IMR-90 (cell line): ENCODE data around the gene LPCAT2. TPM values are rescaled to one million over a fixed set of nuclear protein-coding genes. Genes with fewer than 3 reads are reported as not detected.

Experiments used
- ATAC-seq: fragments of 200-7000 bp; cut with Tn5 transposase; 2 replicates; pipeline ENCODE4 v1.9.1; 2020; ENCODE audit warnings: low read depth, mild to moderate bottlenecking, moderate library complexity
- BruUV-seq: library from RNA; stranded (reverse); fragments of 400-500 nt; replicated peaks from 2 replicates; lab custom pipeline; 2021; lab: Mats Ljungman, UMichigan
- CTCF ChIA-PET: fragments of 300-600 bp; formaldehyde crosslinking; extraction: SDS; loops from one replicate; lab custom pipeline; 2021; ENCODE audit warnings: antibody characterized with exemption; lab: Yijun Ruan, JAX
- POLR2A ChIA-PET: fragments of 300-600 bp; sonication (Branson Sonifier 250); formaldehyde crosslinking; loops from one replicate; lab custom pipeline; 2022; ENCODE audit warnings: antibody characterized with exemption; ENCODE audit not compliant: unreplicated experiment; lab: Charles Lee
- DNase-seq: peaks from one replicate; pipeline ENCODE4 v3.0.0; 2013
- H2AFZ ChIP-seq: replicated peaks from 2 replicates; pipeline ENCODE3; 2013; ENCODE audit warnings: low read length, mild to moderate bottlenecking; ENCODE audit not compliant: poor library complexity
- H2AK5ac ChIP-seq: 2 replicates; pipeline ENCODE4 v1.6.1; 2013; ENCODE audit warnings: low read depth, low read length, inconsistent platforms
- H2AK9ac ChIP-seq: replicated peaks from 2 replicates; pipeline ENCODE3; 2013; ENCODE audit warnings: mild to moderate bottlenecking, low read depth, low read length, moderate library complexity; ENCODE audit not compliant: poor library complexity
- H2BK120ac ChIP-seq: 2 replicates; pipeline ENCODE4 v1.6.1; 2013; ENCODE audit warnings: low read depth, low read length, inconsistent platforms
- H2BK15ac ChIP-seq: 3 replicates; pipeline ENCODE4 v1.6.1; 2013; ENCODE audit warnings: low read depth, low read length, inconsistent platforms
- H2BK20ac ChIP-seq: 2 replicates; pipeline ENCODE4 v1.6.1; 2013; ENCODE audit warnings: low read depth, mild to moderate bottlenecking, inconsistent platforms, low read length, moderate library complexity
- H2BK5ac ChIP-seq: 2 replicates; pipeline ENCODE4 v1.6.1; 2013; ENCODE audit warnings: mild to moderate bottlenecking, low read depth, low read length, inconsistent platforms; ENCODE audit not compliant: poor library complexity, severe bottlenecking
- H3K14ac ChIP-seq: replicated peaks from 2 replicates; pipeline ENCODE4 v1.6.1; 2013; ENCODE audit warnings: low read depth, low read length, inconsistent platforms
- H3K18ac ChIP-seq: 2 replicates; pipeline ENCODE4 v1.6.1; 2013; ENCODE audit warnings: low read depth, low read length, control low read depth
- H3K23ac ChIP-seq: 2 replicates; pipeline ENCODE4 v1.6.1; 2013; ENCODE audit warnings: low read depth, low read length, inconsistent platforms
- H3K27ac ChIP-seq: 2 replicates; pipeline ENCODE4 v1.5.1; 2013; ENCODE audit warnings: mild to moderate bottlenecking, control low read depth, low read length; ENCODE audit not compliant: insufficient read depth
- H3K27me3 ChIP-seq: 2 replicates; pipeline ENCODE4 v1.6.1; 2013; ENCODE audit warnings: low read length; ENCODE audit not compliant: control insufficient read depth, insufficient read depth
- H3K36me3 ChIP-seq: 2 replicates; pipeline ENCODE4 v1.6.1; 2013; ENCODE audit warnings: low read length, mixed read lengths; ENCODE audit not compliant: control insufficient read depth, insufficient read depth
- H3K4ac ChIP-seq: 2 replicates; pipeline ENCODE4 v1.6.1; 2013; ENCODE audit warnings: low read depth, low read length, inconsistent platforms
- H3K4me1 ChIP-seq: 2 replicates; pipeline ENCODE4 v1.6.1; 2013; ENCODE audit warnings: low read length, mixed read lengths; ENCODE audit not compliant: control insufficient read depth, insufficient read depth
- H3K4me2 ChIP-seq: 2 replicates; pipeline ENCODE4 v1.6.1; 2013; ENCODE audit warnings: low read depth, mild to moderate bottlenecking, control low read depth, low read length, moderate library complexity
- H3K4me3 ChIP-seq: 2 replicates; pipeline ENCODE4 v1.5.1; 2013; ENCODE audit warnings: low read depth, mild to moderate bottlenecking, control low read depth, low read length, moderate library complexity; ENCODE audit not compliant: insufficient read depth
- H3K56ac ChIP-seq: 2 replicates; pipeline ENCODE4 v1.6.1; 2013; ENCODE audit warnings: low read length, inconsistent platforms; ENCODE audit not compliant: insufficient read depth; ENCODE audit errors: extremely low read depth
- H3K79me1 ChIP-seq, 2 experiments: 2 replicates each; pipeline ENCODE4 v1.6.1; 2013; ENCODE audit warnings: low read length in 2 of 2, inconsistent platforms in 1 of 2, low read depth in 1 of 2
- H3K9ac ChIP-seq: 2 replicates; pipeline ENCODE4 v1.6.1; 2013; ENCODE audit warnings: low read depth, low read length, control low read depth
- H3K9me1 ChIP-seq: 2 replicates; pipeline ENCODE4 v1.6.1; 2013; ENCODE audit warnings: low read length, inconsistent platforms; ENCODE audit not compliant: insufficient read depth
- H3K9me3 ChIP-seq: 2 replicates; pipeline ENCODE4 v1.6.1; 2013; ENCODE audit warnings: low read length; ENCODE audit not compliant: control insufficient read depth, insufficient read depth
- H4K20me1 ChIP-seq: 2 replicates; pipeline ENCODE4 v1.6.1; 2013; ENCODE audit warnings: low read length, inconsistent platforms; ENCODE audit not compliant: insufficient read depth
- H4K5ac ChIP-seq: 2 replicates; pipeline ENCODE4 v1.6.1; 2013; ENCODE audit warnings: mild to moderate bottlenecking, low read depth, low read length, control low read depth
- H4K8ac ChIP-seq, 2 experiments: 2 replicates each; pipeline ENCODE4 v1.6.1; 2013; ENCODE audit warnings: low read depth in 2 of 2, low read length in 2 of 2, control low read depth in 1 of 2, inconsistent platforms in 1 of 2
- H4K91ac ChIP-seq: 2 replicates; pipeline ENCODE4 v1.6.1; 2013; ENCODE audit warnings: low read depth, low read length, inconsistent platforms; ENCODE audit not compliant: insufficient read depth
- CEBPB ChIP-seq: IDR thresholded peaks from 2 replicates; pipeline ENCODE4 v1.6.1; 2012; ENCODE audit warnings: low read depth, low read length, improper control_type of control experiment
- CTCF ChIP-seq: conservative IDR thresholded peaks from 2 replicates; pipeline ENCODE4 v1.5.1; 2012; ENCODE audit warnings: mild to moderate bottlenecking, low read depth, low read length, improper control_type of control experiment
- ELK1 ChIP-seq: fragments of 150-350 bp; IDR thresholded peaks from 2 replicates; pipeline ENCODE4 v1.6.1; 2016; ENCODE audit warnings: low read depth, mild to moderate bottlenecking, low read length, moderate library complexity, borderline replicate concordance
- MAFK ChIP-seq: IDR thresholded peaks from 2 replicates; pipeline ENCODE4 v1.6.1; 2012; ENCODE audit warnings: low read depth, low read length, improper control_type of control experiment
- MXI1 ChIP-seq: IDR thresholded peaks from 2 replicates; pipeline ENCODE4 v1.6.1; 2012; ENCODE audit warnings: low read depth, mild to moderate bottlenecking, low read length, moderate library complexity, borderline replicate concordance
- NFE2L2 ChIP-seq: fragments of 150-350 bp; IDR thresholded peaks from 2 replicates; pipeline ENCODE4 v1.6.1; 2016; ENCODE audit warnings: low read depth, mild to moderate bottlenecking, low read length
- POLR2A ChIP-seq: IDR thresholded peaks from 2 replicates; pipeline ENCODE4 v1.6.1; 2012; ENCODE audit warnings: mild to moderate bottlenecking, low read depth, low read length
- RCOR1 ChIP-seq: IDR thresholded peaks from 2 replicates; pipeline ENCODE4 v1.6.1; 2012; ENCODE audit warnings: mild to moderate bottlenecking, low read length, improper control_type of control experiment; ENCODE audit not compliant: insufficient replicate concordance
- RFX5 ChIP-seq: IDR thresholded peaks from 2 replicates; pipeline ENCODE4 v1.8.0; 2012; ENCODE audit warnings: low read depth, mild to moderate bottlenecking, low read length, moderate library complexity
- WGBS, 2 experiments: methylation state at CpG; one replicate each; pipeline versions ENCODE4 v1.1.5 to v1.1.7; 2013; ENCODE audit warnings: missing lambda C conversion rate in 2 of 2; ENCODE audit not compliant: insufficient read length in 1 of 2; ENCODE audit errors: extremely low coverage in 2 of 2; 5-methylcytosine and 5-hydroxymethylcytosine counted together
- dilution Hi-C: fragments of 300-500 bp; cut with HindIII; formaldehyde crosslinking; loops from one replicate; pipeline ENCODE4 v1.14.3; 2018; ENCODE audit warnings: low sequenced_read_pairs; ENCODE audit not compliant: unreplicated experiment
- in situ Hi-C: fragments of 300-500 bp; cut with MboI; formaldehyde crosslinking; loops from 3 replicates; pipeline ENCODE4 v1.14.3; 2019; ENCODE audit warnings: low sequenced_read_pairs, inconsistent platforms, mixed read lengths
- intact Hi-C: fragments of 100-400 bp; cut with micrococcal nuclease; formaldehyde crosslinking; loops from 2 replicates; pipeline ENCODE4 v1.10.0; 2022
- polyA plus RNA-seq, 3 experiments: library from polyadenylated mRNA; depleted of rRNA; stranded (reverse); fragments of >200 nt; gene quantifications; 2 replicates each; pipeline ENCODE4 v1.2.3, GENCODE V29; 2012; ENCODE audit warnings: low replicate concordance in 1 of 3
- total RNA-seq: library from RNA; depleted of rRNA; stranded (reverse); fragments of >200 nt; gene quantifications from 2 replicates; pipeline ENCODE4 v1.2.3, GENCODE V29; 2012
- TF ChIP-seq, protein P1 (sequence below): fragments of 150-350 bp; IDR thresholded peaks from 2 replicates; pipeline ENCODE4 v1.6.1; 2017; ENCODE audit warnings: mild to moderate bottlenecking, antibody characterized with exemption, low read length, low read depth

Gene LPCAT2
- total and polyA plus RNA-seq, 2 of the 4 experiments (the other 2 are of a cell fraction) = 8.6 to 8.7 TPM

DNA sequence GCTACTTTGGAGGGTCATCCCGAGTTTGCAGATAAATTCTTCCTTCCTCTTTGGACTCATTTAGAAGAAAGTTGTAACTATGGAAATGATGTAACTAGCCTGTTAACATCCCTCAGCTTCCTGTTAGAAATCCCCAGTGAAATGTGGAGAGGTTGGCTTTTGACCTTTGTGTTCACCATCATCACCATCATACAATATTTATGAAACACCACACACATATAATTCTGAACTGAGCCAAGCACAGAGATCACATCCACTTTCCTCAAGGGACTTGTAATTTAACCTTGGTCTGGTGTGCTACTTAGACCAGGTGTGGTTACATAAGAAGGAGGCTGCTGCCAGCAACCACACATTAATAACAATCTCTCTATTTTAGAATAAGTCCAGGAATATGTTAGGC, 60.2 kb downstream of the LPCAT2 start:
- H4K91ac ChIP-seq = no peak overlapping the region
- no peak overlapping the region for H3K4ac ChIP-seq
- no peak overlapping the region for H3K4me2 ChIP-seq
- TF ChIP-seq CTCF (no peak), RCOR1 (no peak), POLR2A (no peak), RFX5 (no peak), MAFK (no peak), NFE2L2 (no peak), ELK1 (no peak), MXI1 (no peak), CEBPB (no peak)
- TF ChIP-seq, protein P1, sequence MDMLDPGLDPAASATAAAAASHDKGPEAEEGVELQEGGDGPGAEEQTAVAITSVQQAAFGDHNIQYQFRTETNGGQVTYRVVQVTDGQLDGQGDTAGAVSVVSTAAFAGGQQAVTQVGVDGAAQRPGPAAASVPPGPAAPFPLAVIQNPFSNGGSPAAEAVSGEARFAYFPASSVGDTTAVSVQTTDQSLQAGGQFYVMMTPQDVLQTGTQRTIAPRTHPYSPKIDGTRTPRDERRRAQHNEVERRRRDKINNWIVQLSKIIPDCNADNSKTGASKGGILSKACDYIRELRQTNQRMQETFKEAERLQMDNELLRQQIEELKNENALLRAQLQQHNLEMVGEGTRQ = no peak
- H2AK9ac ChIP-seq = no peak overlapping the region
- 0 out of 2 replicates have a peak, but pooled peaks cover 3% of the 10 kb centered on the region for H3K4me1 ChIP-seq
- no peak overlapping the region for H4K5ac ChIP-seq
- H2BK120ac ChIP-seq = no peak overlapping the region
- H3K27me3 ChIP-seq = no peaks in the 10 kb centered on the region
- H3K4me3 ChIP-seq = no peak overlapping the region
- H4K8ac ChIP-seq = no peak overlapping the region
- H2BK20ac ChIP-seq = no peak overlapping the region
- ChIA-PET POLR2A (no interaction called here), CTCF (no interaction called here)
- no peaks in the 10 kb centered on the region for H4K20me1 ChIP-seq
- no peak overlapping the region for H3K27ac ChIP-seq
- no peak overlapping the region for H2BK15ac ChIP-seq
- intact Hi-C loops = no loop called here
- no peak overlapping the region for H3K18ac ChIP-seq
- H3K9ac ChIP-seq = no peak overlapping the region
- no peak overlapping the region for H3K14ac ChIP-seq
- H3K79me1 ChIP-seq = no peaks in the 10 kb centered on the region
- no peaks in the 10 kb centered on the region for H3K9me3 ChIP-seq
- H3K56ac ChIP-seq = no peak overlapping the region
- in situ Hi-C loops = no loop called here
- no peak overlapping the region for H3K23ac ChIP-seq
- no peaks in the 10 kb centered on the region for H3K9me1 ChIP-seq
- H2BK5ac ChIP-seq = no peak overlapping the region
- H2AFZ ChIP-seq = no peak overlapping the region
- H3K36me3 ChIP-seq = no peaks in the 10 kb centered on the region
- DNase-seq (peak; percentile 24), ATAC-seq (no peak)
- no CpG with 5 or more reads among the region's 1 CpG for WGBS, 2 experiments
- dilution Hi-C loops = no loop called here
- no peak overlapping the region for H2AK5ac ChIP-seq
- BruUV-seq = no TSS peak
